GOT3 (cell line): ENCODE data around the gene ELAVL1.
"Not testable (repeated sequence)": the region's sequence is repeated elsewhere in the genome, so short reads cannot be mapped to it uniquely, and the experiment has no call there.

Experiments used
- DNase-seq: peaks from one replicate; lab custom pipeline; 2025; ENCODE audit warnings: mixed read lengths; lab: John Stamatoyannopoulos, UW

Gene ELAVL1

DNA sequence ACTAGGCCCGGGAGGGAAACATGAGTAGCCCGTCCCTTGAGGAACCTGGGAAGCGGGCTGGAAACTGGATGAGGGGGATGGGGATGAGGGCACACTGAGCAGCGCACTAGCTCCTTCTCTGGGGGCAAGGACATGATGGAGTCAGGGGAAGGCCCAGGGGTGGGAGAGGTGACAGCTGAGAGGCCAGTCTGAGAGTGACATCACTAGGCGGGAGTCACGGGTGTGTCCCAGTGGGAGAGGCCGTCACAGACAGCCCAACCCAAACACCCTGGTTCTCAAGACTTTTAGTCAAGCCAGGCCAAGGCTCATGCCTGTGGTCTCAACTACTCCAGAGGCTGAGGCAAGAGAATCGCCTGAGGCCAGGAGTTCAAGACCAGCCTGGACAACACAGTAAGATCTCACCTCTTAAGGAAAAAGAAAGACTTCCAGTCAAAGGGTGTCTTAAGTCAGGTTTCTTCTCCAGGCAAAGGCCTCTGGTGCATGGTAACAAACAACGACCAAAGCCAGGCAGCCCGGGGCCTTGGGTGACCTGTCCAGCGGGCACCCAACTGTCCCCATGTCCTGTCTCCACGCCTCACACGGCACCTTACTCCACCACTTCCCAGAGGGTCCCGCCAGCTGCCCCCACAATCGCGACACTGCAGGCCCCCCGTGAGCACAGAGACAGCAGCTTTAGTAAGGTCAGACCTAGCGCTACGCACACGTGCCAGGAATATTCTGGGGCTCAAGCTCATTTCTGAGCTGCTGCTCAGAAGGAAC, 36.5 kb downstream of the ELAVL1 start:
- no peak for DNase-seq

GRCh38 chr19:7968008-7968795, 37.2 kb downstream of the ELAVL1 start:
- no peak for DNase-seq

DNA sequence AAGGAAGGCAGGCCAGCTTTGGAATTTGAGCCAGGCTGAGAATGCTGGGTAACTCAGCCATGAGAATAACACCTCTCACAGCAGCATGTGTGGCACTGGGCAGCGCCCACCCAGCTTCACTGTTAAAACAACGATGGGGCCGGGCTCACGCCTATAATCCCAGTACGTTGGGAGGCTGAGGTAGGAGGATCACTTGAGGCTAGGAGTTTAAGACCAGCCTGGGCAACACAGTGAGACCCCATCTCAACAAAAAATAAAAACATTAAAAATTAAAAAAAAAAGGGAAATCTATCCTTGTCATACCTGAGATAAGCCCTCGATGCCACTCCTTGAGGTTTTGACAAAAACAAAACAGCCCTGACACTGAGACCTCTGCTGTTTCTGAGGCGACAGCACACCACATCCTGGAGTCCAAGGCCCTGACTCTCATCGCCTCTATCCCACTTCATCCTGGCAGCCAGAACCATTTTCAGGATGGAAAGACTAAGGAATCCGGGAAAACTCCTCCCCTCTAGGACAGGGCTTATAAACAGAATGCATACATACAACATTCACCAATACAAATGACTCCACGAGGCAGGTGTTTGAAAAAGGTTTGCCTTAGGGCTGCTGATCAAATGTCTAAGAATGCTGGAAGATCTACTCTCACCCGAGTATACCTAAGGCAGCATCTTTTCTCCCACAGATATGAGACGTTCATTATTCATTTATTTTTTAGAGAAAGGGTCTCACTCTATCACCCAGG, 39.3 kb downstream of the ELAVL1 start:
- DNase-seq: no peak

DNA sequence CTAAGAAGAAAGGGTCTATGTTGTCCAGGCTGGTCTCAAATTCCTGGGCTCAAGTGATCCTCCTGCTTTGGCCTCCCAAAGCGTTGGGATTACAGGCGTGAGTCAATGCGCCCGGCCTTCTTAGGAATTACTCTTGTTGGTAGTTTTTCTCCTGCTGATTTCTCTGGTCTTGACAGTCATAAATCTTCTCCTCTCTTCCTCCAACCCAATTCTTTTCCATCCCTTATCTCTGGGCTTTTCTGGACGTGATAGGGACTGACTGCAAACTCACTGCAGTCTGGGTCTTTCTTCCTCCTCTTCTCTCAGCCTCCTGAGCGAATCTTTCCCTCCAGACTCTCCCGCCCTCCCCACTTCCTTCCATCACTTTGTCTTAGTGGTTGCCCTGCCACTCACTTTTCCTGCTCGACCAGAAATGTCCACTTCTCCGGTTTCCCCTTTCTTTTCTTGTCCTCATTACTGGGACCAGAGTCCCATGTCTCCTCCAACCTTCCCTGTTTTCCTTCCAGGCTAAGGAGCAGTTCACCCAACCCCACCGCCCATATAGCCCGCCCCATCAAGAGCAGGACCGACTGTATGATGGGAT, 40.1 kb downstream of the ELAVL1 start:
- no peak for DNase-seq

DNA sequence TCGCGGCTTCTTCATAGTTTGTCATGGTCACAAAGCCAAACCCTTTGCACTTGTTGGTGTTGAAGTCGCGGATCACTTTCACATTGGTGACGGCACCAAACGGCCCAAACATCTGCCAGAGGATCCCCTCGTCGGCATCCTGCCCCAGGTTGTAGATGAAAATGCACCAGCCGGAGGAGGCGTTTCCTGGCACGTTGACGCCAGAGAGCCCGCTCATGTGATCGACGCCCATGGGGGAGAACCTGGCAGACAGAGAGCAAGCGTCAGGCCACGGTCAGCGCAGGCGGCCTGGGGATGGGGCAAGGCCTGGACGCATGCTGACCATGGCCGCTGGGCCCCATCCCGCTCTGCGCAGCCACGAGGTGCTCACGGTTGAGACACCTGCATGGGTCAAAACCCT, 41.9 kb downstream of the ELAVL1 start:
- DNase-seq: no peak

DNA sequence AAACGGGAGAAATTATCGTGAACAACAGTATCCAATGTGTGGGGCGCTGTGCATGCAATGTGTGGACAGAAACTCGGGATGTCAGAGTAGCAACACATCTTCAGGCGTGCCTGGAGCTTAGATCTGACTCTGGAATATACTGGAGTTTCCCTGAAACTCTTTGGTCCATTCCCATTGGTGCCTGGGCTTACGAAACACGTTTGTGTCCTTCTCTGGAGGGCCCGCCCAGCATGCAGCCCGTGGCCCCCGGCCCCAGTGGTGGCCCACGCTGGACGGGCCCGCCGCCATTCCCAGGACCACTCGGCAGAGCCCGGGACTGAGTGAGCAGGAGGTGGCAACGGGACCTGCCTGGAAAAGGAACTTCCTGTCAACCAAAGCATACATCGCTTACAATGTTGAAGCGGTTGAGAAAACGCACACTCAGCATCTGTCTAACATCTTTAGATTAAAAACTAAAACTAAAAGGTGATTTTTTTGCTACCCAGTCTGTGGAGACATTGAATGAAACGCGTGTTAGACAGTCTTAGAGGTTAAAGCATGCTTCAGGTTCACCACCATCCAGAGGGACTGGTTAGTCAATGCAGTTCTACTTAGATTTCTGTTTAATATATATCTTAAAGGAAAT, 42.7 kb downstream of the ELAVL1 start:
- DNase-seq: no peak

GRCh38 chr19:7961920-7962626, 43.4 kb downstream of the ELAVL1 start:
- no peak for DNase-seq

DNA sequence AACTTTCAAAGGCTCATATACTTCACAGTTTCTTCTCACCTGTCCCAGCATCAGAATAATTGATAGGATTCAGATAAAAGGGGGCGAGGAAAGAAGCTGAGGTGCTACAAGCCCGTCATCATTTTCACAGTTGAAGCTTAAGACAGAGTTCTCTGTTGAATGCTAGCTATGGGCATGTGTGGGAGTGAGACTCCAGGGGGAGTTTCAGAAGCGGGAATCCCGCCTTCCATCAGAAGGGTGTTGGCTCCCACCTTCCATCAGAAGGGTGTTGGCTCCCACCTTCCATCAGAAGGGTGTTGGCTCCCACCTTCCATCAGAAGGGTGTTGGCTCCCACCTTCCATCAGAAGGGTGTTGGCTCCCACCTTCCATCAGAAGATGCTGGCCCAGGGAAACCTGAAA, 44.4 kb downstream of the ELAVL1 start:
- not testable (repeated sequence) for DNase-seq

DNA sequence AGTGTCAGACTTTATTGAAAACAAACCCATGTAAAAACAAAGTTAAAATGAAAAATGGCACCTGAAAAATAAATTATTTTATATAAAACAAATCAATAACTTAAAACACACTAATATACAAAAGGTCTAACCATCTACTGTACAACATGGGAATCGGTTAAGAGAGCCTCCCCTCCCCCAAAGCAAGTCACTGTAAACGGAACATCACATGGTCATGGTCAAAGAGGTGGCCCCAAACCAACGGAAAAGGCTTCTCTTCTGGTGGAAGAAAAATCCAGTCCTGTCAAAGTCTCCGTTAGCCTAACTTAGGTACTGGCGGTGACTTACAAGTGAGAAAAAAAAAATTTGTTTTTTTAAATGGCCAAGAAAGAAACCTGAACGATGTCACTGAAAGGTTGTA, 46.2 kb downstream of the ELAVL1 start:
- DNase-seq: no peak

GRCh38 chr19:7955696-7956095, 49.7 kb downstream of the ELAVL1 start:
- DNase-seq: no peak

GRCh38 chr19:7953576-7953975, 51.9 kb downstream of the ELAVL1 start:
- no peak for DNase-seq

DNA sequence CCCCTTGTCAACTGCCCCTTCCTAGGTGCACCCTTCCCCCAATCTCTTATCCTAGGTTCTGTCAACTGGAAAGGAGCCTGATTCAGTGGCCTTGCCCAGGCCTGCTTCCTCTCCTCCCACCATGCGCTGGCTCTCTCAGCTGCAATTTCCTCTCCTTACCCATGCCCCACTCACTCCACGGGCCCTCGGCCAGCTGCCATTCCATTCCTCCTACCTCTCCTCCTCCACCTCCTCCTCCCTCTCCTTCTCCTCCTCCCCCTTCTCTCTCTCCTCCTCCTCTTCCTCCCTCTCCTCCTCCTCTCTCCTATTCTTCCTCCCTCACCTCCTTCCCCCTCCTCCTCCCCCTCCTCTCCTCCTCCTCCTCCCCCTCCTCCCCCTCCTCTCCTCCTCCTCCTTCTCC, 52.4 kb downstream of the ELAVL1 start:
- no peak for DNase-seq

DNA sequence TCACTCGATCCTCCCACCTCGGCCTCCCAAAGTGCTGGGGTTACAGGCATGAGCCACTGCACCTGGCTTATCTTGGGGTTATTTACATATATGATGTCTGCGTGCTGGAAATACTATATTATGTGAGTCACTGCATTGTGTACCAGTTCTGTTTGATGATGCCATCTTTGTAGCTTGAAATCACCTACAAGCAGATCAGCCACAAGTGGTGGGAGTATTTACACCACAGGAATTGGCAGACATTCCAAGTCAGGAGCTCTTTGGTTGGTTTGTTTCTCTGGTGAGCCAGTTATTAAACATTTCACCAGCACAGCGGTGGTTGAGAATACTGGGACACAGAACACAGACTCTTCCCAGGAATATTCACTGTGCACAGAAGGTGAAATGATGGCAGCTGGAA, 57.5 kb downstream of the ELAVL1 start:
- DNase-seq: no peak

GRCh38 chr19:7944177-7944761, 61.2 kb downstream of the ELAVL1 start:
- DNase-seq: peak; percentile 54

- DNase-seq: peak; percentile 97
Observed at GRCh38 chr19:7943444-7944176, 61.8 kb downstream of the ELAVL1 start, which contains the start of gene TIMM44. TIMM44 (minus strand) TSS chr19:7943666; CDS start chr19:7943651, 15 bp downstream.

GRCh38 chr19:7942981-7943443, 62.4 kb downstream of the ELAVL1 start:
- no peak for DNase-seq

- no peak for DNase-seq
Observed at GRCh38 chr19:7941895-7942596, 63.4 kb downstream of the ELAVL1 start.

DNA sequence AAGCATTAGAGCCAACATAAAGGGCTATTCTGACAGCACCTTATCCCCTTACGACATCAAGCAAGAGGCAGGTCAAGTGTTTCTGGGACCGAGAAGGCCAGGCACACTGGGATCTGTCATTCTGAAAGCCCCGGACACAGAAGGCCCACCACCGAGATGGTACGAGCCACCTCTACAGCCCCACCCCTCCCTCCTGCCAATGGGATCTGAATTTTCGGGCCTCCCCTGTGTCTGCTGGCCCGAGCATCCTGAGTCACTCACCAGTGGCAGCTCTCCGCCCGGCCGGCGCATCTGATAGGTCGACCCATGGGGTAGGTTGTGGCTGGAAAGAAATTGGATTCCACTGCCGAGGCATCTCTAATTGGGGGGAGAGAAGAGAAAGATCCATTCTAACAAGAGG, 64.6 kb downstream of the ELAVL1 start:
- DNase-seq: no peak

- DNase-seq: no peak
Observed at GRCh38 chr19:7934766-7935165, 70.7 kb downstream of the ELAVL1 start.
